GM19372 (cell line): Measurements from ENCODE around the gene COL8A2.
A peak's percentile ranks its signal among the peaks of the same experiment; 100 is the strongest.

Experiments
- ATAC-seq: cut with Tn5 transposase; IDR thresholded peaks from one replicate; pipeline ENCODE4 v1.9.1; 2021; ENCODE audit warnings: mild to moderate bottlenecking, low read depth, moderate library complexity; ENCODE audit not compliant: unreplicated experiment

Gene COL8A2

DNA sequence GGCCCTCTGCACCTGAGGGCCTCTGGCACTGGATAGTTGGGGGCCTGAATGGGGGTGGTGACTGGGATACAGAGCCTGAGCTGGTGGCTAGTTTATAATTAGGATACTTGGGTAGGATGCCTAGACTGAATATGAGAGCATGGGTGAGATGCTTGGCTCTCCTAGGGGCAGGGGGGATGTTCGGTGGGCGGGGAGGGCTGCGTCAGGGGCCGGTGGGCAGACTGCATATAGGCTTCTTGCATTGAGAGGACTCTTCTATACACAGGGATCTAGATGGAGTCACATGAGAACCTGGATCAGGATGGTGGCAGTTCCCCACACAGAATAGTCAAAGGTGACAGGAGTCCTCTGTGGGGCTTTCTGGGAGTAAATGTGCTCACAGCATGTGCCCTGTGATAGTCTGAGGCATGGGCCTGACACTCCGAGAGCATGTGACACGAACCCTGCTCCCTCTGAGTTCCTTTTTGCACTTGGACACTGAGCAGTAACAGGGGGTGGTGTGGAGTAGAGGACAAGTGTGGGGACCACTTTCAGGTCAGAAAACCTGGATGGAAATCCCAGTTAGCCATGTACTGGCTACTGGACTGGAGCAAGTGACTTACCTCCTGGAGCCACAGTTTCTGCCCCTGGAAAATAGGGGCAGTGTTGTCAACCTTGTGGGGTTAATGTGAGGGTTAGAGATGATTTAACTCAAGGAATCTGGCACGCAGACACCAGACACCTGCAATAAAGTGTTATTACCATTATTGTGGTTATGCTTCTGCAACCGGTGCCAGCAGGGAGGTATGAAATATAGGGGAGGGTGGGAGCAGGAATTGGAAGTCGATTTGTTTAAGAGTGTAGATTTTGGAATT lies 33.2 kb upstream of the COL8A2 start:
- ATAC-seq, result no peak

- ATAC-seq, result no peak
Observed at GRCh38 chr1:36157115-36157903, 32.3 kb upstream of the COL8A2 start.

GRCh38 chr1:36156329-36157114 lies 31.5 kb upstream of the COL8A2 start:
- ATAC-seq, result no peak

GRCh38 chr1:36155408-36156328 lies 30.6 kb upstream of the COL8A2 start, which contains the start of gene MAP7D1:
MAP7D1 (plus strand) TSS chr1:36156160; CDS start chr1:36156418, 258 bp downstream.
- peak; percentile 55 for ATAC-seq

DNA sequence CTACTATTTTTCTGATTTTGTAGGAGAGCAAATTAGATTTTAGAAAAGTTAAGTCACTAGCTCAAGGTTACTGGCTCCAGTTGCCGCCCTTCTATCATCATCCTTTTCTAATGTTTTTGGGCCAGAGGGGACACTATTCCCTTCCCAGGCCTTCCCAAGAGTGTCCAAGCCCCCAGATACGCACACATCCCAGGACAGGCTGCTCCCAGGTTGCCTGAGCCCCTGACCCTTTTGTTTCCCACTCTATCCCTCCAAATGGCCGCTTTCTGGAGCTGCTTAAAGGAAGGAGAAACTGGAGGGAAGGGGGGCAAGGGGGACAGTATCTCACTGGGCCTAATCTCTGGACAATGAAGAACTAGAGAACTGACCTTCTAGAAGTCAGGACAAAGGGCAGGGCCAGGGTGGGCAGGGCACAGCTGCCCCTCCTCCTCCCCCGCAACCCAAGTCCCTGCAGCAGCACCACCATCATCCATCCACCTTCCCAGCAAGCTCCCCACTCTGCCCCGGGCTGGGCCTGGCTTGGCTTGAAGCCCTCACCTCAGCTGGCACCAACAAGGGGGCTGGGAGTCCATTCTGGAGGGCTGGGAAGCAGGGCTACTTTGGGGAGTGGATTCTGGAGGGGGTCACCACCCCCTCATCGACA lies 29.9 kb upstream of the COL8A2 start:
- no peak for ATAC-seq

DNA sequence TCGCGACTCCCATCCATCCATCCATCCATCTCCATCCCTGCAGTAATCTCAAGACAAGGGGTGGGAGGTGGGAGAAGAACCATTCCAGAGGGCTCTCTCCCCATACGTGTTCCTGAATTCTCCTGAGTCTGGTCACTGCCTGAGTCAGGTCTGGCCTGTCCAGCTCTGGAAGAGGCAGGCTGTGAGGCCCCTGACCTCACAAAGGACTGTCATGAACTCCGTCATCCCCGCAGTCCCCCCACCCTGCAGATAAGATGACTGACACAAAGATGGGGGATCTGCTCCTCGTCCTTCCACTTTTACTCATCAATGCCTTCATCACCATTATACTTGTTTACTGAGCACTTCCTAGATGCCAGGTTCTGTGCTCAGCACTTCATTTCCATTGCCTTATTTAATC lies 29.3 kb upstream of the COL8A2 start:
- ATAC-seq, result no peak

DNA sequence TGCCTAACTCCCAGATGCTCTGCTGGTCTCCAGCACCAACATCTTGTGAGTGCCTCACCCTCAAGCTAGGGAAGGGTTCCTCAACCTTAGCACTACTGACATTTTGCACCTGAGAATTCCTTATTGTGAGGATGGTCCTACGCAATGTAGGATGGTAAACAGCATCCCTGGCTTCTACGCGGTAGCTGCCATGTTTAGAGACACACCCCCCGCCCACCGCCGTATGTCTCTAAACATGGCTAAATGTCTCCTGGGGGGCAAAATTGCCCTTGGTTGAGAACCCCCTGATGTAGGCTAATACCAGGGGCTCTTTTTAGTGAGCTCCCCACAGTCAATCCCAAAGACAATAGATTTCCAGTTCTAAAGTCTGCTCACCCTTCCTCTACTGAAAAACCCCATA lies 28.5 kb upstream of the COL8A2 start:
- no peak for ATAC-seq

- ATAC-seq, result no peak
Observed at GRCh38 chr1:36151845-36152203, 26.8 kb upstream of the COL8A2 start.

DNA sequence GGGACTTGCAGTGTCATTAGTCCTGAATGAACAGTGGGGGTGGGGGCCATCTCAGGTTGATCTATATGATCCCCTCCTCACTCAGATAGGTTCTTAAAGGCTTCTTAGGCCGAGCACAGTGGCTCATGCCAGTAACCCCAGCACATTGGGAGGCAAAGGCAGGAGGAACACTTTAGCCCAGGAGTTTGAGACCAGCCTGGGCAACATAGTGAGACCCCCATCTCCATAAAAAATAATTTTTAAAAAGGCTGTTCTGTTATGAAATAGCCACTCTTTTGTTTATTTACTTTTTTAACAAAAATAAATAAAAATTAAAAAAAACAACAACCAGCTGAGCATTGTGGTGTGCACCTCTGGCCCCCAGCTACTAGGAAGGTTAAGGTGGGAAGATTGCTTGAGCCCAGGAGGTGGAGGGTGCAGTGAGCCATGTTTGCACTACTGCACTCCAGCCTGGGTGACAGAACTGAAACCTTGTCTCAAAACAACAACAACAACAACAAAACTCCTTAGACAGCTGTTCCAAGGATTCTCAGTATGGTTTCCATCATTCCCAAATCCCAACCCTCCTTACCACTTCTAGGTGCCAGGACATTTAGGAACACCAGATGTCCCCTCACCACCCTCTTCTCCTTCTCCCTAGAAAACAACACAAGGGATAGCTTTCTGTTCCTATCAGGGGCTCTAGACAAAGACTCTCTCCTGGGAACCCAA lies 26.3 kb upstream of the COL8A2 start:
- no peak for ATAC-seq

DNA sequence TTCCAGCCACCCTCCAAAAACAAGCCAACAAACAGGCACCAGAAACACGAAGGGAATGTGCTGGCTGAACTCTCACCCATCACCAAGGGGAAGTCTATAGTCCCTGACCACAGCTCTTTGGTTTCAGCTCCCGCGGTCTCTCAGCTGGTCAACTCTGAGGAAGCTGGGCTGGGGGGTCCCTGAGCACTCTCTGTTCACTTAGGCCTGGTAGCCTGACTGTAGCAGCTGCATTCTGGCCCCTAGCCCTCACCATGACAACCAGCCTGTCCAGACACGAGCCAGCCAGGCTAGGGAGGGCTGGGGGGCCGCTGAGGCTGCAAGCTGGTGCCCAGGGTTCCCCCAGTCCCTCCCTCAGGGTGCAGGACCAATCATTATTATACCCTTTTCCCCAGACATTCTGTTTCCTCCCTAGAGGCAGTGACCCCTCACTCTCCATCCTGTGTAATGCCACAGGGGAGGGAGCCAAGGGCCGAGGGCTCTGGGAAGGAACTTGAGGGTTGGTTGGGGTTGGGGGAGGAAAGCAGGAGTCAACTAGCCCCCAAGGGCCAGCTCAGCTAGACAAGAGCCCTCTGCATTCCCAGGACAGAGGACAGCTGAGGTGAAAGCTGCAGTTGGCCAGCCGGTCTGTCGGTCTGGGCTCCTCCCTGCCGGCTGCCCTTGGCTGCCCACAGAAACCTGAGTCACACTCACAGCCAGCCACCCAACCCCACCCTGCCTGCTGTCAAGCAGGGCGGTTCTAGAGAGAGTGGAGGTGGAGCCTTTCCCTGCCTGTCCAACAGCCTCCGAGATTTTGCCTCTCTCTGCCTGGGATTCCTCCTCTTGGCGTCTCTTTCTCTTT lies 25.5 kb upstream of the COL8A2 start:
- peak; percentile 36 for ATAC-seq

DNA sequence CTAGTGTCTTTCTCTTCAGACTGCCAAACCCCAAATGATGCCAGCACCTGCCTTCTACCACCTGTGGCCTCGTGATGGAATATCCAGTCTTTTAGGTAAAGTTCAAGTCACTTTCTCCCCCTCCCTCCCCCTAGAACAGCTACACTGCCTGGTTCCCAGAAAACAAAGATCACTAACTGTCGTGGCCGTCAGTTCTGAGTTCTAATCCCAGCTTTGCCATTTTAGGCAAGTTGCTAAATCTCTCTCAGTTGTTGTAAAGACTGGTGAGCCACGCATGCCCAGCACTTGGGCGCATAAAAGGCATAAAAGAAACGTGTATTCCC lies 24.9 kb upstream of the COL8A2 start:
- no peak for ATAC-seq

DNA sequence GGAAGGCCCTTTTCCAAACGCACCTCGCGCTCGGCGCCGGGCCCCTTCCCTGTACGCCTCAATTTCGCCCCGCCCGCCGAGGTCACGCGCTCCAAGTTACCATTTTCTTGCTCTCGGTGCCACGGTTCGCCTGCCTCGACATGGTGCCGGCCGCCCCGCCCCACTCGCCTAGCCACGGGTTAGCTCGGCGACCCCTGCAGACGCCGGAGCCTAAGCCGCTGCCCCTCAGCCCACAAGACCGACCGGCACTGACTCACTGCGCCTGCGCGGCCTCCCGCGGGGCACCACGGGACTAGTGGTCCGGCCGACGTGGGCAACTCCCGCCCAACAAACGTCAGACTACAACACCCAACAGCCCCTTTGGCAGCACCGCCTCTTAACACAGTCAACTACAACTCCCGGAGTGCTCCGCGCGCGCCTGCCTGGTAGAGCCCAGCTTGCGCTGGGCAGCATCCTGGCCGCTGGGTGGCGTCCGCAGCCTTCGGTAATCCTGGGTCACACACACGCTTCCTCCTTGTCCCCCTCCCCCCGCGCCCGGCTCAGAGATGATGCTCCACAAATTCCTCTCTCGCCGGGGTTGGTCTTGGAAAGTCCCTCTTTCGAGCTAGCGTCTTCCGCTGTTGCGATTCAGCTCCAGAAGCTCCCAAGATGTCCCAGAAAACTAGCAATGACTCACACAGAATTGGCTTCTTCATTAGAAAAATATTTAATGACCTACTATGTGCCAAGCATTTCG lies 24.4 kb upstream of the COL8A2 start, which contains the start of gene TRAPPC3:
Gene TRAPPC3, minus strand, starts transcription at position 250 of the 736 bp plus-strand sequence. Its CDS starts 108 bp downstream, at position 142.
- peak; percentile 90 for ATAC-seq

DNA sequence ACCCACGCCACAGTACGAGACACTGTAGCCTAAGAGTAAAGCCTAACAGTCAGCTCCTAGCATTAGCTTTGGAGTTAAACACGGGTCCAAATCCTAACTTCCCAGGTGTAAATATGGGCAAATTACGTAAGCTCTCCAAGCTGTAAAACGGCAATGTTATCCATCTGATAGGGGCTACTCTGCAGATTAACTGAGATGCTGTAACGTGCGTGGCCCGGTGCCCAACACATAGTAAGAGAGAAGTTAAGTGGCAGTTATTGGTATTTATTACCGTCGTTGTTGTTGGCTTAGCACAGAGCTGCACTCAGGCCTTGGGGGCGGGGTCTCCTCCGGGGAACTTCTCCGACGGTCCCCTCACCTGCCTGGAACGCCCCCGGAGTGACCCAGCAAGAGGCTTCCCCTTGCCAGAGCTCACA lies 23.8 kb upstream of the COL8A2 start:
- ATAC-seq, result no peak

DNA sequence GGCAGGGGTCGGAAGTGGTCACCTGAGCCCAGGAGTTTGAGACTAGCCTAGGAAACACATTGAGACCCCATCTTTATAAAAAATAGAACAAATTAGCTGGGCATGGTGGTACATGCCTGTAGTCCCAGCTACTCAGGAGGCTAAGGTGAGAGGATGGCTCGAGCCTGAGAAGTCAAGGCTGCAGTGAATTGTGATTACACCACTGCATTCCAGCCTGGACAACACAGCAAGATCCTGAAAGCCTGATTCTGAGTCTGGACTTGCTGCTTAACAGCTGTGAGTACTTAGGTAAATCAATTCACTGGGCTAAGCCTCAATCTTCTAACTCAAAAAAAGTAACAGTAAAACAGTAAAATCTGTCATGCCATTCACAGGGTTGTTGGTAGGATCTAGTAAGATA lies 19.4 kb upstream of the COL8A2 start:
- no peak for ATAC-seq

GRCh38 chr1:36143424-36143823 lies 18.4 kb upstream of the COL8A2 start:
- ATAC-seq, result no peak

GRCh38 chr1:36142121-36142520 lies 17.1 kb upstream of the COL8A2 start:
- no peak for ATAC-seq

DNA sequence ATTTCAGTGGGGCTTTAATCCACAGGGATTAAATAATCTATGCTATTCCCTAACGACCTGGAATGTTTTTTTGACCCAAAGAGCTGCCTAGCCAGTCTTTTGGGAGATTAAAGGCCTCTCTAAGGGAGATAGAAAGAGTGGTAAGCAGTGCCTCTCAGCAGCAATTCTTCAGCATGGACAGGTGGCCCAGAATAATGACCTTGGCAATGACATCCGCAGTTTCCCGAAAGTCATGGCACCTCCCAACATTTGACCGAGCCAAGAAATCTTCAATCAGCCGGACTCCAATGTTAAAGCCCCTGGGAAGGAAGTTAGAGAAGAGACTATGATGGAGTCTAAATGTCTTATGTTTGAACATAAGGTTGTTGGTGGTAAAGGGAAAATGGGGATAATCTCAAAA lies 14.5 kb upstream of the COL8A2 start:
- ATAC-seq, result no peak
